Liver (tissue), 9 donors: ENCODE results near the gene KSR2. TPM values are rescaled to one million over a fixed set of nuclear protein-coding genes. Genes with fewer than 3 reads are reported as not detected.

ENCODE experiments used
- DNase-seq: peaks from one replicate; pipeline ENCODE4 v3.0.0-alpha.2; 2017; ENCODE audit warnings: low spot score
- H3K27ac ChIP-seq, 2 donors: one replicate each; pipeline ENCODE4 v1.7.0; 2013; ENCODE audit warnings: inconsistent platforms in 2 of 2, low read length in 2 of 2, control low read depth in 1 of 2, low read depth in 1 of 2, mild to moderate bottlenecking in 1 of 2
- H3K27me3 ChIP-seq, 4 donors: one replicate each; pipeline versions ENCODE4 v1.6.1 to v1.7.0; 2013; ENCODE audit warnings: low read length in 3 of 4, inconsistent platforms in 1 of 4, mild to moderate bottlenecking in 1 of 4, moderate library complexity in 1 of 4; ENCODE audit not compliant: control insufficient read depth in 4 of 4, insufficient read depth in 4 of 4
- H3K36me3 ChIP-seq, 4 donors: one replicate each; pipeline versions ENCODE4 v1.6.1 to v1.7.0; 2013; ENCODE audit warnings: low read length in 3 of 4, mild to moderate bottlenecking in 3 of 4, low read depth in 1 of 4, moderate library complexity in 1 of 4; ENCODE audit not compliant: control insufficient read depth in 4 of 4, insufficient read depth in 3 of 4
- H3K4me1 ChIP-seq, 4 donors: one replicate each; pipeline versions ENCODE4 v1.6.1 to v1.7.0; 2013; ENCODE audit warnings: low read length in 3 of 4, mild to moderate bottlenecking in 3 of 4, moderate library complexity in 1 of 4; ENCODE audit not compliant: control insufficient read depth in 4 of 4, insufficient read depth in 4 of 4
- H3K4me3 ChIP-seq, 3 donors: one replicate each; pipeline versions ENCODE4 v1.6.1 to v1.7.0; 2013; ENCODE audit warnings: low read length in 3 of 3, control low read depth in 1 of 3, low read depth in 1 of 3, mild to moderate bottlenecking in 1 of 3
- H3K9ac ChIP-seq, 2 donors: one replicate each; pipeline ENCODE4 v1.7.0; 2013; ENCODE audit warnings: low read length in 2 of 2, mild to moderate bottlenecking in 2 of 2, moderate library complexity in 2 of 2, control low read depth in 1 of 2, low read depth in 1 of 2
- H3K9me3 ChIP-seq, 4 donors: one replicate each; pipeline versions ENCODE4 v1.6.1 to v1.7.0; 2013; ENCODE audit warnings: low read length in 3 of 4; ENCODE audit not compliant: control insufficient read depth in 4 of 4
- EGR1 ChIP-seq, 2 donors: IDR thresholded peaks; 2 replicates each; pipeline ENCODE4 v1.6.1; 2016 to 2018; ENCODE audit warnings: antibody characterized with exemption in 2 of 2, low read depth in 2 of 2
- FOXA1 ChIP-seq: IDR thresholded peaks from 2 replicates; pipeline ENCODE4 v1.6.1; 2016; ENCODE audit warnings: antibody characterized with exemption
- FOXA2 ChIP-seq: IDR thresholded peaks from 2 replicates; pipeline ENCODE4 v1.6.1; 2016; ENCODE audit warnings: antibody characterized with exemption
- GABPA ChIP-seq, 2 donors: IDR thresholded peaks in 1 of 2; conservative IDR thresholded peaks in 1 of 2; 2 replicates each; pipeline ENCODE4 v1.6.1; 2016; ENCODE audit warnings: antibody characterized with exemption in 2 of 2, mild to moderate bottlenecking in 1 of 2, moderate library complexity in 1 of 2
- JUND ChIP-seq, 2 donors: IDR thresholded peaks; 2 replicates each; pipeline ENCODE4 v1.6.1; 2016; ENCODE audit warnings: antibody characterized with exemption in 2 of 2
- NR2F2 ChIP-seq: IDR thresholded peaks from 2 replicates; pipeline ENCODE4 v1.6.1; 2016; ENCODE audit warnings: antibody characterized with exemption
- RAD21 ChIP-seq, 2 donors: IDR thresholded peaks; 2 replicates each; pipeline ENCODE4 v1.6.1; 2016; ENCODE audit warnings: antibody characterized with exemption in 2 of 2, mild to moderate bottlenecking in 2 of 2
- REST ChIP-seq: IDR thresholded peaks from 2 replicates; pipeline ENCODE4 v1.6.1; 2016; ENCODE audit warnings: antibody characterized with exemption, mild to moderate bottlenecking
- RXRA ChIP-seq, 2 donors: IDR thresholded peaks; 2 replicates each; pipeline ENCODE4 v1.6.1; 2017 to 2018; ENCODE audit warnings: antibody characterized with exemption in 2 of 2, mild to moderate bottlenecking in 1 of 2
- YY1 ChIP-seq: IDR thresholded peaks from 2 replicates; pipeline ENCODE4 v1.6.1; 2016; ENCODE audit warnings: antibody characterized with exemption, mild to moderate bottlenecking
- WGBS: extraction: QIAGEN DNeasy Blood & Tissue Kit; methylation state at CpG from one replicate; pipeline ENCODE4 v1.1.7; 2013; 5-methylcytosine and 5-hydroxymethylcytosine counted together
- polyA plus RNA-seq, 2 donors: library from polyadenylated mRNA; stranded (reverse) in 1 of 2; unstranded in 1 of 2; fragments of 200-250 nt in 1 of 2; fragments of >200 nt in 1 of 2; fragmentation: Nextera tagmentation in 1 of 2; extraction: Ambion mirVana in 1 of 2; gene quantifications; one replicate each; pipeline versions ENCODE4 v1.2.1 to v1.2.3, GENCODE V29; 2013 to 2015
- total RNA-seq, 2 donors: library from RNA; depleted of rRNA; stranded (reverse); fragments of >200 nt; gene quantifications; one replicate each; pipeline ENCODE4 v1.2.3, GENCODE V29; 2014
- TF ChIP-seq, protein P1 (sequence below): IDR thresholded peaks from 2 replicates; pipeline ENCODE4 v1.6.1; 2016; ENCODE audit warnings: antibody characterized with exemption
- TF ChIP-seq, protein P2 (sequence below): IDR thresholded peaks from 2 replicates; pipeline ENCODE4 v1.6.1; 2016; ENCODE audit warnings: antibody characterized with exemption
- TF ChIP-seq, protein P3 (sequence below): IDR thresholded peaks from 2 replicates; pipeline ENCODE4 v1.6.1; 2016; ENCODE audit warnings: antibody characterized with exemption
- TF ChIP-seq, protein P4 (sequence below): fragments of 150-350 bp; IDR thresholded peaks from 2 replicates; pipeline ENCODE4 v1.5.1; 2017; ENCODE audit warnings: improper control_type of control experiment, low read depth, low read length; ENCODE audit not compliant: missing input control
- donor health status: healthy.
- donor health status: healthy.
- donor health status: healthy.
- donor health status: healthy.
- donor health status: healthy.

The KSR2 gene
- total and polyA plus RNA-seq, 4 donors, result under 0.01 to 0.02 (median under 0.01) TPM; not detected in 1

GRCh38 chr12:117821480-117822175 is 147.2 kb downstream of the KSR2 start:
- no peak overlapping the region for H3K27ac ChIP-seq
- no peak for TF ChIP-seq REST
- TF ChIP-seq JUND (IDR thresholded peaks at IDR 0.05), result no peak
- no peak for TF ChIP-seq NR2F2
- TF ChIP-seq, protein P1, sequence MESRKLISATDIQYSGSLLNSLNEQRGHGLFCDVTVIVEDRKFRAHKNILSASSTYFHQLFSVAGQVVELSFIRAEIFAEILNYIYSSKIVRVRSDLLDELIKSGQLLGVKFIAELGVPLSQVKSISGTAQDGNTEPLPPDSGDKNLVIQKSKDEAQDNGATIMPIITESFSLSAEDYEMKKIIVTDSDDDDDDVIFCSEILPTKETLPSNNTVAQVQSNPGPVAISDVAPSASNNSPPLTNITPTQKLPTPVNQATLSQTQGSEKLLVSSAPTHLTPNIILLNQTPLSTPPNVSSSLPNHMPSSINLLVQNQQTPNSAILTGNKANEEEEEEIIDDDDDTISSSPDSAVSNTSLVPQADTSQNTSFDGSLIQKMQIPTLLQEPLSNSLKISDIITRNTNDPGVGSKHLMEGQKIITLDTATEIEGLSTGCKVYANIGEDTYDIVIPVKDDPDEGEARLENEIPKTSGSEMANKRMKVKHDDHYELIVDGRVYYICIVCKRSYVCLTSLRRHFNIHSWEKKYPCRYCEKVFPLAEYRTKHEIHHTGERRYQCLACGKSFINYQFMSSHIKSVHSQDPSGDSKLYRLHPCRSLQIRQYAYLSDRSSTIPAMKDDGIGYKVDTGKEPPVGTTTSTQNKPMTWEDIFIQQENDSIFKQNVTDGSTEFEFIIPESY, result no peak
- no peak for TF ChIP-seq FOXA2
- no peak for TF ChIP-seq RXRA (IDR thresholded peaks at IDR 0.05)
- no peak for TF ChIP-seq EGR1 (IDR thresholded peaks at IDR 0.05; ENCODE audit: low read depth in 2 of 2)
- TF ChIP-seq YY1, result no peak
- TF ChIP-seq GABPA (IDR thresholded peaks at IDR 0.05 in 1 of 2, conservative IDR thresholded peaks at IDR 0.05 in 1 of 2), result no peak
- TF ChIP-seq, protein P2, sequence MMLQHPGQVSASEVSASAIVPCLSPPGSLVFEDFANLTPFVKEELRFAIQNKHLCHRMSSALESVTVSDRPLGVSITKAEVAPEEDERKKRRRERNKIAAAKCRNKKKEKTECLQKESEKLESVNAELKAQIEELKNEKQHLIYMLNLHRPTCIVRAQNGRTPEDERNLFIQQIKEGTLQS, result no peak
- TF ChIP-seq, protein P3, sequence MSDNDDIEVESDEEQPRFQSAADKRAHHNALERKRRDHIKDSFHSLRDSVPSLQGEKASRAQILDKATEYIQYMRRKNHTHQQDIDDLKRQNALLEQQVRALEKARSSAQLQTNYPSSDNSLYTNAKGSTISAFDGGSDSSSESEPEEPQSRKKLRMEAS, result no peak
- no peak overlapping the region for H3K9ac ChIP-seq
- H3K4me1 ChIP-seq, result no peaks in the 10 kb centered on the region
- H3K9me3 ChIP-seq, result peaks cover 0 to 2% (median under 1%) of the 10 kb centered on the region in 4 donors
- no peaks in the 10 kb centered on the region for H3K36me3 ChIP-seq
- 67% methylated on average over 6 of the region's 6 CpGs for WGBS
- DNase-seq, result no peak
- peaks cover 0 to 4% (median 0%) of the 10 kb centered on the region in 4 donors for H3K27me3 ChIP-seq
- no peak overlapping the region for H3K4me3 ChIP-seq

DNA sequence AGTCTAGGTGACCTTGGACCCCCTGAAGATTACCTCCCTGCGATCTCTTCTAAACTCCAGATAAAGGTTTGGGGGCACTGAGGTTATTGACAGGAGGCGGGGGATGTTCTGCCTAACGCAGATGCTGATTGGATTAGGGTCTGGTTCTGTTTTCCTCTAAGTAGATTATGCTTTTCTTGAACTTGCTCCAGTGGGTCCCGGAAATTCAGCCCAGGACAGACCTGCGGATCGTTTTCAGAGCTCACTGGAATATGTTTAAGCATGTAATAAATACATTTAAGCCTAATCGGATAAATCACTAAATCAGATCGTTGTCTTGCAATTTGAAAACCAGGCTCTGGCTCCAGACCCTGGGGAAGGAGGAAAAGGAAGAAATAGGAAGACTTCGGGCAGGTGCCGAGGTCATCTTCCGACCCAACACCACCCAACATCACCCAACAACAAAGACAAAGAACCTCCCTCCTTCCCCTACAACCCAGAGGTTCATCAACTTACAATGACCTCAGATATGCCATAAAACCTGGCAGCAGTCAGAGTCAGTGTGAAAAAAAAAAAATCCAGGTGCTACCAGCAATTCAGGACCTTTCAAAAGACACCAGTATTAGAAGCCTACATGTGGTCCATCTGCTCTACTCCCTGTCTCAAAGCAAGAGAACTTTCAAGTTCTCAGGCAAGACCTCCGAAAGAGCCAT is 148.4 kb downstream of the KSR2 start:
- DNase-seq, result no peak
- WGBS, result 55% methylated on average over 12 of the region's 12 CpGs
- TF ChIP-seq, protein P3, result no peak
- TF ChIP-seq, protein P4, sequence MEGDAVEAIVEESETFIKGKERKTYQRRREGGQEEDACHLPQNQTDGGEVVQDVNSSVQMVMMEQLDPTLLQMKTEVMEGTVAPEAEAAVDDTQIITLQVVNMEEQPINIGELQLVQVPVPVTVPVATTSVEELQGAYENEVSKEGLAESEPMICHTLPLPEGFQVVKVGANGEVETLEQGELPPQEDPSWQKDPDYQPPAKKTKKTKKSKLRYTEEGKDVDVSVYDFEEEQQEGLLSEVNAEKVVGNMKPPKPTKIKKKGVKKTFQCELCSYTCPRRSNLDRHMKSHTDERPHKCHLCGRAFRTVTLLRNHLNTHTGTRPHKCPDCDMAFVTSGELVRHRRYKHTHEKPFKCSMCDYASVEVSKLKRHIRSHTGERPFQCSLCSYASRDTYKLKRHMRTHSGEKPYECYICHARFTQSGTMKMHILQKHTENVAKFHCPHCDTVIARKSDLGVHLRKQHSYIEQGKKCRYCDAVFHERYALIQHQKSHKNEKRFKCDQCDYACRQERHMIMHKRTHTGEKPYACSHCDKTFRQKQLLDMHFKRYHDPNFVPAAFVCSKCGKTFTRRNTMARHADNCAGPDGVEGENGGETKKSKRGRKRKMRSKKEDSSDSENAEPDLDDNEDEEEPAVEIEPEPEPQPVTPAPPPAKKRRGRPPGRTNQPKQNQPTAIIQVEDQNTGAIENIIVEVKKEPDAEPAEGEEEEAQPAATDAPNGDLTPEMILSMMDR, result no peak
- TF ChIP-seq GABPA (IDR thresholded peaks at IDR 0.05 in 1 of 2, conservative IDR thresholded peaks at IDR 0.05 in 1 of 2), result no peak
- no peak for TF ChIP-seq FOXA1
- no peak for TF ChIP-seq RAD21 (IDR thresholded peaks at IDR 0.05)
- no peak for TF ChIP-seq REST
- TF ChIP-seq, protein P1, result no peak
- TF ChIP-seq, protein P2, result no peak

More for the DNA sequence above, 148.4 kb downstream of the KSR2 start:
- peaks cover 0 to 4% (median 0%) of the 10 kb centered on the region in 4 donors for H3K27me3 ChIP-seq
- H3K9me3 ChIP-seq, result peaks cover 0 to 4% (median 1%) of the 10 kb centered on the region in 4 donors
- H3K27ac ChIP-seq, result no peak overlapping the region
- H3K4me3 ChIP-seq, result no peak overlapping the region
- no peaks in the 10 kb centered on the region for H3K4me1 ChIP-seq
- H3K9ac ChIP-seq, result no peak overlapping the region
- H3K36me3 ChIP-seq, result no peaks in the 10 kb centered on the region
